K562 (cell line): ENCODE results near the gene USP44. TPM values are rescaled to one million over a fixed set of nuclear protein-coding genes. Genes with fewer than 3 reads are reported as not detected.

Experiments used
- ATAC-seq: fragments of 200-7000 bp; cut with Tn5 transposase; 3 replicates; pipeline ENCODE4 v1.9.1; 2020; ENCODE audit warnings: moderate library complexity
- BruUV-seq: library from RNA; stranded (reverse); fragments of 400-500 nt; replicated peaks from 2 replicates; lab custom pipeline; 2021; lab: Mats Ljungman, UMichigan
- CTCF ChIA-PET: fragments of 300-600 bp; formaldehyde crosslinking; extraction: SDS; loops from one replicate; lab custom pipeline; 2021; ENCODE audit warnings: low intra/inter-chr PET ratio; lab: Yijun Ruan, JAX
- POLR2A ChIA-PET: fragments of 300-600, 350-650 bp; sonication (Branson Sonifier 250); formaldehyde crosslinking; extraction: SDS; loops from one replicate; lab custom pipeline; 2021; ENCODE audit warnings: antibody characterized with exemption, inconsistent platforms; lab: Yijun Ruan, JAX
- DNase-seq, 4 experiments: peaks; one replicate each; pipeline versions ENCODE4 v3.0.0 to v3.0.0-alpha.2; 2011 to 2018; ENCODE audit warnings: low spot score in 3 of 4, mixed read lengths in 3 of 4; ENCODE audit errors: extremely low read depth in 1 of 4
- FAIRE-seq: peaks from 2 replicates; lab custom pipeline; 2011; peaks lifted over from hg19 to GRCh38; lab: Jason Lieb, UNC
- H2AFZ ChIP-seq: 2 replicates; pipeline ENCODE4 v1.6.0; 2011; ENCODE audit warnings: low read depth, low read length, control low read depth, inconsistent platforms
- H3K27ac ChIP-seq: fragments of 200-600 bp; 3 replicates; pipeline ENCODE4 v1.8.0; 2011; ENCODE audit warnings: low read depth, mild to moderate bottlenecking, control low read depth, inconsistent platforms, low read length, moderate library complexity, mixed read lengths; ENCODE audit errors: extremely low read depth
- H3K27me3 ChIP-seq, 2 experiments: fragments of 300-600 bp in 1 of 2; 2 replicates in 1 of 2; 3 replicates in 1 of 2; pipeline versions ENCODE4 v1.6.0 to v1.8.0; 2011; ENCODE audit warnings: inconsistent platforms in 2 of 2, low read length in 2 of 2, mild to moderate bottlenecking in 1 of 2, mixed read lengths in 1 of 2, moderate library complexity in 1 of 2; ENCODE audit not compliant: control insufficient read depth in 2 of 2, insufficient read depth in 2 of 2
- H3K36me3 ChIP-seq: fragments of 300-600 bp; 3 replicates; pipeline ENCODE4 v1.8.0; 2011; ENCODE audit warnings: mild to moderate bottlenecking, low read length, inconsistent platforms; ENCODE audit not compliant: control insufficient read depth, insufficient read depth
- H3K4me1 ChIP-seq, 2 experiments: fragments of 200-600 bp in 1 of 2; replicated peaks in 1 of 2; 2 replicates in 1 of 2; 3 replicates in 1 of 2; pipeline versions ENCODE4 v1.5.1 to v1.8.0; 2011; ENCODE audit warnings: inconsistent platforms in 2 of 2, low read length in 2 of 2, mild to moderate bottlenecking in 1 of 2, mixed read lengths in 1 of 2, moderate library complexity in 1 of 2; ENCODE audit not compliant: control insufficient read depth in 2 of 2, insufficient read depth in 2 of 2
- H3K4me2 ChIP-seq: 2 replicates; pipeline ENCODE4 v1.6.1; 2011; ENCODE audit warnings: low read length, control low read depth, inconsistent platforms, mixed read lengths; ENCODE audit not compliant: insufficient read depth
- H3K4me3 ChIP-seq: fragments of 200-600 bp; sonication (generic), shearing (Covaris generic); 2 replicates; pipeline ENCODE4 v1.5.1; 2016; ENCODE audit warnings: control low read depth, inconsistent platforms
- H3K79me2 ChIP-seq: fragments of 200-600 bp; 3 replicates; pipeline ENCODE4 v1.8.0; 2011; ENCODE audit warnings: low read length, inconsistent platforms; ENCODE audit not compliant: control insufficient read depth, insufficient read depth
- H3K9ac ChIP-seq, 2 experiments: 2 replicates each; pipeline versions ENCODE4 v1.6.0 to v1.6.1; 2011; ENCODE audit warnings: low read depth in 2 of 2, low read length in 2 of 2, control low read depth in 1 of 2, inconsistent platforms in 1 of 2, mild to moderate bottlenecking in 1 of 2, mixed read lengths in 1 of 2; ENCODE audit not compliant: insufficient read depth in 1 of 2
- H3K9me1 ChIP-seq: one replicate; pipeline ENCODE4 v1.6.0; 2011; ENCODE audit warnings: inconsistent platforms, mild to moderate bottlenecking, low read length, moderate library complexity; ENCODE audit not compliant: control insufficient read depth, insufficient read depth
- H3K9me3 ChIP-seq: replicated peaks from 2 replicates; pipeline ENCODE4 v1.5.1; 2011; ENCODE audit warnings: low read depth, low read length, inconsistent platforms; ENCODE audit not compliant: control insufficient read depth, insufficient read depth
- H4K20me1 ChIP-seq: replicated peaks from 2 replicates; pipeline ENCODE4 v1.6.1; 2011; ENCODE audit warnings: low read length, inconsistent platforms, mixed read lengths; ENCODE audit not compliant: control insufficient read depth, insufficient read depth
- DPF2 ChIP-seq: fragments of 450-650 bp; IDR thresholded peaks from 2 replicates; pipeline ENCODE4 v1.6.1; 2016
- NFATC3 ChIP-seq: fragments of 450-650 bp; IDR thresholded peaks from 2 replicates; pipeline ENCODE4 v1.6.1; 2017; ENCODE audit warnings: mild to moderate bottlenecking
- RBM34 ChIP-seq: fragments of 200-400 bp; formaldehyde crosslinking; IDR thresholded peaks from 2 replicates; pipeline ENCODE4 v1.6.1; 2018; ENCODE audit warnings: low read length, borderline replicate concordance; ENCODE audit not compliant: insufficient read depth
- YBX1 ChIP-seq: fragments of 450-650 bp; IDR thresholded peaks from 2 replicates; pipeline ENCODE4 v1.7.1; 2016; ENCODE audit warnings: mild to moderate bottlenecking
- ZBTB40 ChIP-seq, 2 experiments: fragments of 450-650 bp in 1 of 2; sonication (generic) in 1 of 2; formaldehyde crosslinking in 1 of 2; IDR thresholded peaks; 2 replicates each; pipeline versions ENCODE4 v1.7.1 to v1.9.0; 2016 to 2022; ENCODE audit warnings: inconsistent platforms in 1 of 2, mild to moderate bottlenecking in 1 of 2, missing genetic modification reagents in 1 of 2
- WGBS: fragments of 100-300 bp; shearing (Covaris generic); methylation state at CpG from one replicate; pipeline ENCODE4 v1.1.6; 2016; ENCODE audit warnings: low coverage, mixed read lengths; ENCODE audit not compliant: insufficient coverage; ENCODE audit errors: missing lambda C conversion rate; 5-methylcytosine and 5-hydroxymethylcytosine counted together
- in situ Hi-C: fragments of 300-500 bp; cut with MboI; formaldehyde crosslinking; loops from 4 replicates; pipeline ENCODE4 v1.15.0; 2018; ENCODE audit warnings: inconsistent platforms, mixed read lengths
- intact Hi-C: fragments of 100-400 bp; cut with micrococcal nuclease; formaldehyde crosslinking; loops from 2 replicates; pipeline ENCODE4 v1.14.2; 2022
- polyA plus RNA-seq, 8 experiments: library from polyadenylated mRNA; depleted of rRNA in 4 of 8; stranded (reverse) in 5 of 8; unstranded in 3 of 8; fragments of >200 nt; fragmentation: Nextera tagmentation in 2 of 8; fragmentation: Illumina TruSeq in 1 of 8; extraction: Ambion mirVana in 2 of 8; extraction: Trizol in 1 of 8; gene quantifications; 2 replicates each; pipeline versions ENCODE4 v1.2.1 to v1.2.3, GENCODE V29; 2011 to 2014; ENCODE audit warnings: inconsistent platforms in 1 of 8, missing spikeins in 1 of 8
- total RNA-seq, 7 experiments: library from RNA; depleted of rRNA in 6 of 7; stranded (reverse); fragments of >200 nt in 6 of 7; fragmentation: Illumina TruSeq in 2 of 7; extraction: Trizol in 2 of 7; gene quantifications; 2 replicates each; pipeline versions ENCODE4 v1.2.1 to v1.2.3, GENCODE V29; 2011 to 2021; ENCODE audit warnings: low replicate concordance in 1 of 7

The USP44 gene
- total and polyA plus RNA-seq, 9 of the 15 experiments (the other 6 are each of a cell fraction or from before 2014, with no cell fraction given), result 2.1 to 5.7 (median 2.8) TPM

DNA sequence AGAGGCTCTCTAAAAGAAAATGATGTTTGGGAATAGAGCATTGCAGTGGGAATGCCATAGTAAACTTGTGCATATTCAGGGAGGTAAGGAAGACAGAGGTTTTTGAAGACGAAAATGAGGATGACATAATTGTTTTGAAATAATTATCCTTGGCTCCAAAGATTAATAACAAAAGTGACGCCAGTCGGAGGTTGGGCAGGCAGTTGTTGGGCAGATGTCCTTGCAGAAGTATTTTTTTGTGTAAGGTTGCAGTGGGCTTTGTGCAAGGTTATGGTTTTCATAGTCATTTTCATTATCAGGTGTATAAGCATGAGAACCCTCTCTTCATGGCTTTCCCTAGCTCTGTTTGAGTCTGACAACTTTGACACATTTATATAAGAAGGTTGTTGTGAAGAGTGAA is 42.0 kb downstream of the USP44 start:
- no peaks in the 10 kb centered on the region for H3K27me3 ChIP-seq
- no peak for DNase-seq
- H3K27ac ChIP-seq, result no peak overlapping the region
- ATAC-seq, result no peak
- no peak for FAIRE-seq
- no peak overlapping the region for H2AFZ ChIP-seq
- no peaks in the 10 kb centered on the region for H3K79me2 ChIP-seq
- intact Hi-C loops, result no loop called here
- 79% methylated on average over 3 of the region's 3 CpGs for WGBS
- no peaks in the 10 kb centered on the region for H3K9me3 ChIP-seq
- CTCF ChIA-PET, result no interaction called here
- no peak overlapping the region for H3K4me3 ChIP-seq
- no peak for TF ChIP-seq ZBTB40 (IDR thresholded peaks at IDR 0.05)
- TF ChIP-seq ZBTB40 (CRISPR knock-in tag; IDR thresholded peaks at IDR 0.05), result no peak
- no peak for TF ChIP-seq RBM34
- TF ChIP-seq DPF2, result no peak
- no peak for TF ChIP-seq YBX1
- TF ChIP-seq NFATC3, result no peak
- no peaks in the 10 kb centered on the region for H3K9me1 ChIP-seq
- no peaks in the 10 kb centered on the region for H4K20me1 ChIP-seq
- POLR2A ChIA-PET, result interaction anchor here (1.0 to 1.4 kb wide), 2 partner anchors 9 to 14 kb away, joined by 3 to 4 read pairs; no protein-coding TSS in a partner anchor
- H3K4me2 ChIP-seq, result no peak overlapping the region
- BruUV-seq, result no TSS peak
- H3K36me3 ChIP-seq, result peaks cover 93% of the 10 kb centered on the region
- in situ Hi-C loops, result no loop called here
- no peaks in the 10 kb centered on the region for H3K4me1 ChIP-seq
- H3K9ac ChIP-seq, result no peak overlapping the region
